ENCODE results near the gene MAP2K5. TPM values are rescaled to one million over a fixed set of nuclear protein-coding genes. Genes with fewer than 3 reads are reported as not detected.

The MAP2K5 gene
- total RNA-seq, 1 donor, result 8.9 TPM

GRCh38 chr15:67575039-67575502 lies 32.6 kb downstream of the MAP2K5 start:
- TF ChIP-seq CTCF (IDR thresholded peaks at IDR 0.05; ENCODE audit: insufficient read depth, low read length), result no peak
- no peak for DNase-seq (ENCODE audit: low read depth)
- H3K4me3 ChIP-seq (ENCODE audit: low read depth, low read length), result no peak overlapping the region

- no peak for DNase-seq (ENCODE audit: low read depth)
- no peak for TF ChIP-seq CTCF (IDR thresholded peaks at IDR 0.05; ENCODE audit: insufficient read depth, low read length)
- no peak overlapping the region for H3K4me3 ChIP-seq (ENCODE audit: low read depth, low read length)
Observed at GRCh38 chr15:67578020-67578600, 35.6 kb downstream of the MAP2K5 start.

DNA sequence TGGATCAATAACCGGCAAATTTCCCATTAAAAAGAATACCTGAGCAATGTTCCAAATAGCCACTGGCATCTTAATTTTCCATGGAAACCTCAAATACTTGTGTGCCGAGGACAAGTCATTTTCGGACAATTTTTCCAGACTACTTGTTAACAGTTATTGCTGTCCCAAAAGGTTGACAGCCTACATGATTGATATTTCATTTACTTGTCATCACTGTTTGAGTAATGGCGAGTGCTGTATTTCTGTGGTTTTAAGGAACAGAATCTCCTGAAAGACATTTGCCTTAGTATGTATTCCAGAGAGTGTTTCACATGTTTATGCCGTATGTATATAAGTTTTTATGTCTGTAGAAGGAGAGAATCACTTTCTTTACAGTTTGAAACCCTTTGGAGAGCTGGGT lies 36.7 kb downstream of the MAP2K5 start:
- TF ChIP-seq CTCF (IDR thresholded peaks at IDR 0.05; ENCODE audit: insufficient read depth, low read length), result no peak
- H3K4me3 ChIP-seq (ENCODE audit: low read depth, low read length), result no peak overlapping the region
- no peak for DNase-seq (ENCODE audit: low read depth)

- H3K4me3 ChIP-seq (ENCODE audit: low read depth, low read length), result no peak overlapping the region
- no peak for DNase-seq (ENCODE audit: low read depth)
- TF ChIP-seq CTCF (IDR thresholded peaks at IDR 0.05; ENCODE audit: insufficient read depth, low read length), result no peak
Observed at GRCh38 chr15:67579967-67580366, 37.5 kb downstream of the MAP2K5 start.

- no peak overlapping the region for H3K4me3 ChIP-seq (ENCODE audit: low read depth, low read length)
- DNase-seq (ENCODE audit: low read depth), result no peak
- no peak for TF ChIP-seq CTCF (IDR thresholded peaks at IDR 0.05; ENCODE audit: insufficient read depth, low read length)
Observed at GRCh38 chr15:67584157-67584556, 41.7 kb downstream of the MAP2K5 start.

DNA sequence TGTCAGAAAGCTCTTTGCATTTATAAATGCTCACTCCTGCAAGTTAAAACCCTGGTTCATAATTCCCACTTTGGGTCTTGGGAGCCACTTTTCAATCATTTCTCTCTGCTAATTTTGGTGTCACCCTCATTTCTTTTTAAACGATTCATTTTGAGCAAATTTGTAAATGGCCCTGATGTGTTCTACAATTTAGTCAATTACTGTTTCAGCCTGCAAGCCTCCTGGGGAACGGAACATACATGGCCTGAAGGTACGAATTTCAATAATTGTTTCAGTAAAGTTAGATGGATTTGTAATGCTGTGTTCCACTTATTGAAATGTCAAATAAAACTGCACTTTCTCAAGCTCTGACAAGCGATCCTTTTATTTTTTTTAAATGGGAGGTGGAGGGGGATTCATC lies 43.2 kb downstream of the MAP2K5 start:
- TF ChIP-seq CTCF (IDR thresholded peaks at IDR 0.05; ENCODE audit: insufficient read depth, low read length), result no peak
- no peak for DNase-seq (ENCODE audit: low read depth)
- H3K4me3 ChIP-seq (ENCODE audit: low read depth, low read length), result no peak overlapping the region

GRCh38 chr15:67587331-67587730 lies 44.8 kb downstream of the MAP2K5 start:
- TF ChIP-seq CTCF (IDR thresholded peaks at IDR 0.05; ENCODE audit: insufficient read depth, low read length), result no peak

More at GRCh38 chr15:67587331-67587730, 44.8 kb downstream of the MAP2K5 start:
- DNase-seq (ENCODE audit: low read depth), result no peak
- no peak overlapping the region for H3K4me3 ChIP-seq (ENCODE audit: low read depth, low read length)

All from fibroblast of the aortic adventitia (primary cell).